Heart left ventricle (tissue), 16 donors: ENCODE measurements around the gene TMEM270. TPM values are rescaled to one million over a fixed set of nuclear protein-coding genes. Genes with fewer than 3 reads are reported as not detected.
"Not testable (repeated sequence)": the region's sequence is repeated elsewhere in the genome, so short reads cannot be mapped to it uniquely, and the experiment has no call there.

Source experiments
- ATAC-seq, 4 donors: fragments of 200-7000 bp; cut with Tn5 transposase; one replicate each; pipeline ENCODE4 v1.9.1; 2020 to 2022; ENCODE audit warnings: moderate library complexity in 4 of 4, mild to moderate bottlenecking in 3 of 4, moderate number of reproducible peaks in 1 of 4
- DNase-seq, 5 donors: peaks; one replicate each; pipeline ENCODE4 v3.0.0-alpha.2; 2020
- H3K27ac ChIP-seq, 12 donors: fragments of 200-600 bp; sonication (generic) in 4 of 12; one replicate each; pipeline versions ENCODE4 v1.5.0 to v1.8.0; 2016 to 2022; ENCODE audit warnings: mild to moderate bottlenecking in 2 of 12
- H3K27me3 ChIP-seq, 9 donors: fragments of 200-600 bp; sonication (generic) in 2 of 9; one replicate each; pipeline versions ENCODE4 v1.5.1 to v1.8.0; 2016 to 2022; ENCODE audit warnings: mild to moderate bottlenecking in 3 of 9
- H3K36me3 ChIP-seq, 9 donors: fragments of 200-600 bp; sonication (generic) in 2 of 9; one replicate each; pipeline versions ENCODE4 v1.5.0 to v1.8.0; 2018 to 2022; ENCODE audit warnings: mild to moderate bottlenecking in 2 of 9
- H3K4me1 ChIP-seq, 12 donors: fragments of 200-600 bp; sonication (generic) in 4 of 12; one replicate each; pipeline versions ENCODE4 v1.5.0 to v1.8.0; 2016 to 2022; ENCODE audit warnings: mild to moderate bottlenecking in 3 of 12
- H3K4me3 ChIP-seq, 12 donors: fragments of 200-600 bp; sonication (generic) in 4 of 12; one replicate each; pipeline versions ENCODE4 v1.5.0 to v1.8.0; 2017 to 2022; ENCODE audit warnings: mild to moderate bottlenecking in 9 of 12, moderate library complexity in 4 of 12
- H3K9me3 ChIP-seq, 12 donors: fragments of 200-600 bp; sonication (generic) in 4 of 12; one replicate each; pipeline versions ENCODE4 v1.5.0 to v1.8.0; 2016 to 2022; ENCODE audit warnings: mild to moderate bottlenecking in 1 of 12
- POLR2A ChIP-seq, 2 donors: fragments of 450-650 bp; IDR thresholded peaks; one replicate each; pipeline ENCODE4 v1.6.1; 2017; ENCODE audit warnings: antibody characterized with exemption in 2 of 2, mild to moderate bottlenecking in 2 of 2, moderate library complexity in 2 of 2
- WGBS, 4 donors: extraction: QIAGEN DNeasy Blood & Tissue Kit in 2 of 4; methylation state at CpG; one replicate each; pipeline versions ENCODE4 v1.1.5 to v1.1.7; 2013 to 2018; 5-methylcytosine and 5-hydroxymethylcytosine counted together
- intact Hi-C, 10 donors: fragments of 100-400 bp; cut with DNase I; formaldehyde crosslinking; loops; one replicate each; pipeline versions ENCODE4 v1.11.1 to v1.14.2; 2022
- polyA plus RNA-seq, 2 donors: library from polyadenylated mRNA; stranded (reverse); fragments of 200-250 nt; gene quantifications; one replicate each; pipeline ENCODE4 v1.2.3, GENCODE V29; 2013
- total RNA-seq, 9 donors: library from RNA; depleted of rRNA in 2 of 9; stranded (reverse); fragments of >200 nt in 2 of 9; fragmentation: NEBNext Ultra II Directional in 3 of 9; extraction: Animal tissue kit (Norgen Biotek cat#: 25700) in 3 of 9; gene quantifications; one replicate each; pipeline versions ENCODE4 v1.1.0 to v1.2.4, GENCODE V29; 2016 to 2023
- TF ChIP-seq, protein P1 (sequence below), 12 donors: fragments of 200-600 bp; sonication (generic) in 4 of 12; IDR thresholded peaks; one replicate each; pipeline versions ENCODE4 v1.5.0 to v1.8.0; 2018 to 2022; ENCODE audit warnings: antibody characterized with exemption in 12 of 12, mild to moderate bottlenecking in 5 of 12
- donor health status: ischemic (EF 13 %, LVEDD 7.1; RV severe dilation, severe dysfunction).
- donor health status: healthy with polysubstance abuse.
- donor health status: DM: no; HTN: yes; CAD: no.
- donor health status: DM: no; HTN: no; CAD: no.
- donor health status: ischemic (EF 25% LVEDD 6.9; RV normal size, moderate dysfunction).
- donor health status: ischemic (EF 25% LVEDD 5.7; RV mildly dilated, moderate dysfunction).
- donor health status: healthy.
- donor health status: DM: yes; HTN: yes; CAD: no.
- donor health status: ischemic (EF 35%, LVEDD 5.7; RV mildly dilated, moderate dysfunction).
- donor health status: nonischemic (EF 11% LVEDD 7.7; RV severe dilation, severe dysfunction).
- donor health status: DM: yes; HTN: yes; CAD: no.
- donor health status: PGD.
- donor health status: ischemic (EF 29% LVEDD 5.4; RV normal size, mild dysfunction).
- donor health status: nonischemic (EF 23%, LVEDD 6.1; RV moderate dilation, normal function).

The TMEM270 gene
- total and polyA plus RNA-seq, 11 donors: not detected

GRCh38 chr7:73817121-73817520, 43.8 kb upstream of the TMEM270 start:
- no peak for ATAC-seq

DNA sequence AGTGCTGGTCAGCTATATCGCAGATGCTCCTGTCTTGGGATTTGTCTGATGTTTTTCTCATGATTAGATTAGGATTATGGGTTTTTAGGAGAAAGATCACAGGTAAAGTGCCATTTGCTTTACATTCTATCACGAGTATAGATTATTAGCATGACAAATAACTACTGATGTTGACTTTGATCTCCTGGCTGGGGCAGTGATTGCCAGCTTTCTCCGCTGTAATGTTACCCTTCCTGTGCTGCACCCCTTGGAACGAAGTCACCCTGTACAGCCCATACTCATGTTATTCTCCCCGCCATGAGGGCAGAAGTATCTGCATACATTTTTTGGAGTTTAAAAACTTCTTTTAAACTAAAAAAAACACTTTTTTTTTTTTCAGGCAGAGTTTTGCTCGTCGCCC, 40.9 kb upstream of the TMEM270 start:
- ATAC-seq (no peak), DNase-seq (no peak)
- Histone ChIP-seq H3K27ac (no peak overlapping the region), H3K4me1 (no peaks in the 10 kb centered on the region), H3K9me3 (no peaks in the 10 kb centered on the region), H3K36me3 (no peaks in the 10 kb centered on the region), H3K27me3 (peaks cover 0 to 7% (median 0%) of the 10 kb centered on the region in 9 donors), H3K4me3 (no peak overlapping the region)
- intact Hi-C loops: no loop called here
- 78 to 89% (median 82%) methylated on average over 7 of the region's 7 CpGs for WGBS, 4 donors
- TF ChIP-seq, protein P1, sequence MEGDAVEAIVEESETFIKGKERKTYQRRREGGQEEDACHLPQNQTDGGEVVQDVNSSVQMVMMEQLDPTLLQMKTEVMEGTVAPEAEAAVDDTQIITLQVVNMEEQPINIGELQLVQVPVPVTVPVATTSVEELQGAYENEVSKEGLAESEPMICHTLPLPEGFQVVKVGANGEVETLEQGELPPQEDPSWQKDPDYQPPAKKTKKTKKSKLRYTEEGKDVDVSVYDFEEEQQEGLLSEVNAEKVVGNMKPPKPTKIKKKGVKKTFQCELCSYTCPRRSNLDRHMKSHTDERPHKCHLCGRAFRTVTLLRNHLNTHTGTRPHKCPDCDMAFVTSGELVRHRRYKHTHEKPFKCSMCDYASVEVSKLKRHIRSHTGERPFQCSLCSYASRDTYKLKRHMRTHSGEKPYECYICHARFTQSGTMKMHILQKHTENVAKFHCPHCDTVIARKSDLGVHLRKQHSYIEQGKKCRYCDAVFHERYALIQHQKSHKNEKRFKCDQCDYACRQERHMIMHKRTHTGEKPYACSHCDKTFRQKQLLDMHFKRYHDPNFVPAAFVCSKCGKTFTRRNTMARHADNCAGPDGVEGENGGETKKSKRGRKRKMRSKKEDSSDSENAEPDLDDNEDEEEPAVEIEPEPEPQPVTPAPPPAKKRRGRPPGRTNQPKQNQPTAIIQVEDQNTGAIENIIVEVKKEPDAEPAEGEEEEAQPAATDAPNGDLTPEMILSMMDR (IDR thresholded peaks at IDR 0.05): no peak
- TF ChIP-seq POLR2A (IDR thresholded peaks at IDR 0.05): no peak

More at GRCh38 chr7:73817121-73817520, 43.8 kb upstream of the TMEM270 start:
- Histone ChIP-seq H3K36me3 (no peaks in the 10 kb centered on the region), H3K27ac (no peak overlapping the region), H3K9me3 (peaks cover 0 to 12% (median 0%) of the 10 kb centered on the region in 12 donors), H3K4me3 (no peak overlapping the region), H3K4me1 (no peaks in the 10 kb centered on the region), H3K27me3 (no peaks in the 10 kb centered on the region)
- DNase-seq: no peak
- no peak for TF ChIP-seq POLR2A (IDR thresholded peaks at IDR 0.05)
- TF ChIP-seq, protein P1 (IDR thresholded peaks at IDR 0.05): no peak
- intact Hi-C loops: no loop called here
- 90 to 96% (median 93%) methylated on average over 6 of the region's 6 CpGs for WGBS, 4 donors

GRCh38 chr7:73821597-73822285, 39.2 kb upstream of the TMEM270 start:
- DNase-seq, ATAC-seq, H3K36me3 ChIP-seq, H3K9me3 ChIP-seq, intact Hi-C loops, H3K4me3 ChIP-seq, H3K27ac ChIP-seq: not testable (repeated sequence)
- Histone ChIP-seq H3K4me1 (peaks cover 0 to 12% (median 0%) of the 10 kb centered on the region in 12 donors), H3K27me3 (peaks cover 0 to 12% (median 0%) of the 10 kb centered on the region in 9 donors)
- WGBS, 4 donors: 87 to 94% (median 92%) methylated on average over 14 of the region's 14 CpGs

DNA sequence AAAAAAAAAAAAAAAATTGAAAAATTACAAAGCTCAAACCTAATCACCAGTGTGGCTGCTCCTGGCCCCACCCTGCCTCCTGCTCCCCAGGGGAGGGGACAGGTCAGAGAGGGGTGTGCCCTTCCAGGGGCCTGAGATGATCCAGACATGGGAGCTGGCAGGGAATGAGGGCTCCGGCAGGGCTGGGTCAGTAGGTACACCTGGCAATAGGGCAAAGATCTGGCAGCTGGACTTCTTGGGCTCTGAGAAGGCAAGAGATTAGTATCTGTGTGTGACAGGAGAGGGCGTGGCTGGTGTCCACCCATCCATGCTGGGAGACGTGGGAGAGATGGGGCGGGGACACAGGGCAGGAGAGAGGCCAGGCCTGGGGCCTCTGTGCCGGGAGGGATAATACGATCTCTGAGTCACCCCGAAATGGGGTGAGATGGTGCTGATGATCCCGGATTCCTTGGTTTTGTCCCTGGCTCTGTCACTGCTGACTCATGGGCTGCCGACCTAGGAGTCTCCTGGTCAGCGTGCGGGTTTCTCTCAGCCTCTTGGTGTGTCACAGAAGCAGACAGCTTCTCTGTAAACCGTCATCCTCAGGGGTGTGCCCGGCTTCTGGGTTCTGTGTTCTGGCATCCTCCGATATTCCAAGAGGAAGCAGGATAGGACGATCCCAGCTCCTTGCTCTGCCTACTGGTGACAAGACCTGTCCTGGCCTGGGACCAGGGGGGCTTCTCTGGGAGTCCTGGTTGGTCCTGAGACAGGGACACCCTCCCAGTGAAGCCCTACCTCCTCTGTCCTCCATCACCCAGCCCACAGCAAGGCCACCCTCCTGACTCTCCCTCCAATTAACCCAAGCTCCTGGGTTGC, 38.4 kb upstream of the TMEM270 start:
- H3K27ac ChIP-seq: no peak overlapping the region
- intact Hi-C loops: no loop called here
- no peaks in the 10 kb centered on the region for H3K36me3 ChIP-seq
- TF ChIP-seq, protein P1 (IDR thresholded peaks at IDR 0.05): no peak
- no peak for TF ChIP-seq POLR2A (IDR thresholded peaks at IDR 0.05)
- no peak overlapping the region for H3K4me3 ChIP-seq
- no peaks in the 10 kb centered on the region for H3K9me3 ChIP-seq
- peaks cover 0 to 12% (median 0%) of the 10 kb centered on the region in 9 donors for H3K27me3 ChIP-seq
- WGBS, 4 donors: 52 to 68% (median 65%) methylated on average over 12 to 15 of the region's 15 CpGs
- peaks cover 0 to 19% (median under 1%) of the 10 kb centered on the region in 12 donors for H3K4me1 ChIP-seq
- ATAC-seq (peak in 2 of 4 donors; percentile 32 to 58), DNase-seq (no peak)
